HG03108 (cell line): ENCODE results near the gene FNDC10.
"Not testable (repeated sequence)": the region's sequence is repeated elsewhere in the genome, so short reads cannot be mapped to it uniquely, and the experiment has no call there.

Experiments used
- ATAC-seq: cut with Tn5 transposase; IDR thresholded peaks from one replicate; pipeline ENCODE4 v1.9.1; 2021; ENCODE audit warnings: moderate library complexity; ENCODE audit not compliant: unreplicated experiment

Gene FNDC10

GRCh38 chr1:1599935-1600860, at the start of gene FNDC10:
Gene FNDC10 (minus strand): TSS chr1:1600135. CDS start chr1:1600015, 120 bp downstream.
- no peak for ATAC-seq

GRCh38 chr1:1648265-1648664, 48.3 kb upstream of the FNDC10 start:
- ATAC-seq = not testable (repeated sequence)

DNA sequence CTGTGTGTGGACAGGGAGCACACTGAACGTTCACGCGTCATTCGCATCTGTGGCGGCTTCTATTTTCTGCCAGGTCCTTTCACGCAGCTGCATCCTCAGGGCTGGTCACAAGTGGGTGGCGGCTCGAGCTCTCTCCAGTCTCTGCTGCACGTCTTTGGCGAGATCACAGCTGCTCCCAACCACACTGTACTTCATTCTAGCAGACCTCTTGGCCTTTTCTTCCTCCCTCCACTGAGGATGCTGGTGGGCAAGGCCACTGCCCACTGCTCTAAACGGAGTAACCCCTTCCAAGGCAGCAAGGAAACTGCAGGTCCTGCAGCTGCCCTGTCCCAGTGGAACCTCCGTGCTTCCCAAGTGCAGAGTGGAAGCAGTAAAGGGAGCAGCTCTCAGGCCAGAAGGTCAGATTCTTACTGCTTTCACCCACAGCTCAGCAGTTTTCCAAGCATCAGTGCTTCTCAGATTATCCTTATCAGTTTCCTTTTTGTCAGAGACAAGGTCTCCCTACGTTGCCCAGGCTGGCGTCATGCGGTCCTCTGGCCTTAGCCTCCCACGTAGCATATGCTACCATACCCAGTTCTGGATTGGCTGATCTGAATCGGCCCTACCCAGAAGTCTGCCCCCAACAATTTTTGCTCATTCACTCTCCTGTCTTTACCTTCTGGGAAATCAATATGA, 47.8 kb upstream of the FNDC10 start:
- ATAC-seq = not testable (repeated sequence)

DNA sequence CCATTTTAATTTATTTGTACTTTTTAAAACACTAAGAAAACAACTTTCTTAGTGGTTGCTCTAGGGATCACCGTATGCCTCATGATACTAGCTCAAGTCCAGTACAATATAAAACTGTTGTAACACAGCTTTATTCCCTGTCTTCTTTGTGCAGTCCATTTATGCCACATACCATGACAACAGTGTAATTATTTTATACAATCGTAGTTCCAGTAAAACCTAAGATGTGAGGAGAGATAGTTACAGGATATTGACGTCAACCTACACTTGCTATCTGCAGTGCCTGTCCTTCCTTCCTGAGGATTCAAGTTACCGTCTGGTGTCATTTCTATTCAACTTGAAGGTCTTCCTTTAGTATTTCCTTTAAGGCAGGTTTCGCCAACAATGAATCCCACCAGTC, 46.4 kb upstream of the FNDC10 start:
- not testable (repeated sequence) for ATAC-seq

GRCh38 chr1:1640711-1641461, 41.0 kb upstream of the FNDC10 start:
- ATAC-seq = not testable (repeated sequence)

GRCh38 chr1:1640081-1640480, 40.1 kb upstream of the FNDC10 start:
- ATAC-seq = not testable (repeated sequence)

- not testable (repeated sequence) for ATAC-seq
Observed at GRCh38 chr1:1639368-1639767, 39.4 kb upstream of the FNDC10 start.

DNA sequence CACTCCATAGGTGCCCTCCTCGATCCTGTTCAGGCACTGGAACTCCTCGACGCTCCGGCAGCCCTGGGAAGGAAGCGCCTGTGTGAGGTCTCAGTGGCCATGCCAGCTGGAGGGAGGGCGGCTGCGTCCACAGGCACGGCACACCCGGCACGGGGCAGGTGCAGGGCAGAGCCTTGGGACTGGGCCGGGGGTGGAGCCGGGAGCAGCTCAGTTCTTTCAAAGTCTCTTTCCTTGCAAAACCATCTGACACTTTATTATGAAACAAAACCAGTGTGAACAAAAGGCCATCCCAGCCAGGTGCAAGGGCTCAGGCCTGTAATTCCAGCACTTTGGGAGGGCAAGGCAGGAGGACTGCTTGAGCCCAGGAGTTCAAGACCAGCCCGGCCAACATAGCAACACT, 38.6 kb upstream of the FNDC10 start:
- ATAC-seq = not testable (repeated sequence)

GRCh38 chr1:1637479-1637875, 37.5 kb upstream of the FNDC10 start:
- not testable (repeated sequence) for ATAC-seq

- not testable (repeated sequence) for ATAC-seq
Observed at GRCh38 chr1:1636621-1637478, 36.9 kb upstream of the FNDC10 start.

DNA sequence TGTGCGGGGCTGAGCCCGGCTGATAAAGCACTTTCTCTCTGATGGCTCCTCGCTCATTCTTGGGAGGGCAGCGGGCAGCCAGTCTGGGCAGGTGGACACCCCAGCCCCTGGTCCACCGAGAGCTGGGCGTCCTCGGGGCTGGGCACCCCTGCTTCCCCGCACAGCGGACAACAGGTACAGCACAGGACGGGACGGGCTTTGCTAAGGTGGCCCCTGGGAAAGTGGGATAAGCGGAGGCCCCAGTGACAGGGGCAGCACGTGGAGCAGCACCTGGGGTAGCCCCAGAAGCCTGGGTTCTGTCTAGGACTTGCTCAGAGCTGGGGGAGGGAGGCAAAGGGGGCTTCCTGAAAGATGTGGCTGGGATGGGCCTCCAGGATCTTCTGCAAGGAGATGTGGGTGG, 34.7 kb upstream of the FNDC10 start:
- not testable (repeated sequence) for ATAC-seq

GRCh38 chr1:1633409-1633808, 33.5 kb upstream of the FNDC10 start:
- ATAC-seq = not testable (repeated sequence)

DNA sequence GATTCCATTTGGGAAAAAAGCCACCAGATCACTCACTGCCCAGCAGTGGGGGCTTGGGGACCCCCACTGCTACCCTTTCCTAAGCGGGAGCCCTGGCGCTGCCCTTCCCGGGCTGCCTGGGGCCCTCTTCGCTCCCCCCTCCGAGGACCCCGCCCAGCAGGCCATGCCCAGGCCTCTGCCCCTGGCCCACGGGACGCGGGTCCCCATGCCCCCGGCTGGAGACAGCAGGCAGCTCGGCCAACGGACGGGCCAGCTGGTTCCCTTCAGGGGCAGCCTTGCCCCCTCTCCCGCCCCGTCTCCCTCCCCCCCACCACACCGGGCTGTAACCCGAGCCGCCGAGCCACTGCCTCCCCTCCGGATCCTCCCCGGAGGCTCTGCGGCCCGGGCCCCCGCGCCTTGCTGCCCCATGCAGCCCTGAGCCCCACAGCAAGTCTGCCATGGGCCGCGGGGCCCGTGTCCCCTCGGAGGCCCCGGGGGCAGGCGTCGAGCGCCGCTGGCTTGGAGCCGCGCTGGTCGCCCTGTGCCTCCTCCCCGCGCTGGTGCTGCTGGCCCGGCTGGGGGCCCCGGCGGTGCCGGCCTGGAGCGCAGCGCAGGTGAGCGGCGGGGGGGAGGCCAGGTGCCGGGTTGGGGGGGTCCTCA, 32.0 kb upstream of the FNDC10 start, which contains the start of gene MMP23B:
Gene MMP23B, plus strand, starts transcription at position 392 of the 639 bp plus-strand sequence. Its CDS starts 46 bp downstream, at position 438.
- ATAC-seq = no peak

DNA sequence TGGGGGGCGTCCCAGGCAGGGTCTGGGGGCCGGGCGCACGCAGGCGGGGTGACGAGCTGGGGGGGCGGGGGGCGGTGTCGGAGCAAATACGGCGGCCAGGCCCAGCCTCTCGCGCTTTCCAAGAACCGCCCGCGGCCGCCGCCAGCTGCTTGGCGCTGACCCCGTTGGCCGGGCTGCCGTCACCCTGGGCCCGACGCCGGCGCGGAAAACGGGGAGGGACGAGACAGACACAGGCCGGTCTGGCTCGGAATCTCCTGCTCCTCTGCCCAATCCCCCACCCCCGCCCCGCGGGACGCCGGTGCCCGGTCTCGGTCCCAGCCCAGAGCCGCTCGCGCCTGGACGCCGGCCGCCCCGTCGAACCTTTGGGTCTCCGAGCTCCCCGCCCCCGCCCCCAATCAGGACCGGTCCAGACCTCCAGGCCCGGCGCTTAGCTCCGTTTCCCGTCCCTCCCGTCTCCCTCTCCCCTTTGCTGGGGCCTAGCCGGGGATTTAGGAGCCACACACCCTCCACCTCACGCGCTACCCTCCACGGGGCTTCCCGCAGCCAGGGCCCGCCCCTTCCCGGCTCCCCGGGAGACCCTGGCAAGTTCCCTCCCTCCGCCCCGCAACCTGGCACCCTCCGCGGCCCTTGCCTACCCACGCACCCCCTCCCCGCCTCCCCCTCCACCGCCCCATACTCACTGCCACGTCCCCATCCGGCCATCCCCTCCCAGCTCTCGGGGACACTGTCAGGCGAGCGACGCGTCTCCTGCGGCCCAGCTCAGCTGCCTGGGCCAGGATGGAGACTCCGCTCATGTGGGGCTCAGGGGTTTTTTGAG, 31.2 kb upstream of the FNDC10 start:
- no peak for ATAC-seq

- peak; percentile 53 for ATAC-seq
Observed at GRCh38 chr1:1630191-1630964, 30.4 kb upstream of the FNDC10 start.

DNA sequence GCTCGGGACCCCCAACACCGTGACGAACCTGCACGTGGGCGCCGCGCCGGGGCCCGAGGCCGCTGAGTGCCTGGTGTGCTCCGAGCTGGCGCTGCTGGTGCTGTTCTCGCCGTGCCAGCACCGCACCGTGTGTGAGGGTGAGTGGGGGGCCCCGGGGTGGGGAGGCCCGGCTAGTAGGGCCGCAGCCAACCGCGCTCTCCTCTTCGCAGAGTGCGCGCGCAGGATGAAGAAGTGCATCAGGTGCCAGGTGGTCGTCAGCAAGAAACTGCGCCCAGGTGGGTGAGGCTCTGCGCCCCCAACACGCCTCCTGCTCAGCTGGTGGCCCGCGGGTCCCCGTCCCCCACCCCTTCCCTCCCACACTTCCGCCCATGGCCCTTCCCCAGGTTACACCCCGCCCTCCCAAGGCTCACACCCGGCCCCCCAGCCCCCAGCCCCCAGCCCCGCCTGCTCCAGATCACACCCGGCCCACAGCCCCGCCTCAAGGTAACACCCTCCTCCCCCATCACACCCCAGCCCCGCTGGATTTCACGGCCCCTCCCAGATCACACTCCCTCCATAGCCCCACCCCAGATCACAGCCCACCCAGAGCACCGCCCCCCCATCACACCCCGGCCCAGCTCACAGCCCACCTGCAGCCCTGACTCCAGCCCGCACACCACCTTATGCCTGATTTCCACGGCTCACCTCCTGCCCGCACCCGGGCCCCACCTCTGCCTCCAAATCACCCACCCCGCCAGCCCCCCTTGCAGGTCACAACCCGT, 29.7 kb upstream of the FNDC10 start:
- no peak for ATAC-seq

- ATAC-seq = no peak
Observed at GRCh38 chr1:1628754-1629429, 29.0 kb upstream of the FNDC10 start.
